ENCODE results near the gene GRK6.
A peak's percentile ranks its signal among the peaks of the same experiment; 100 is the strongest.

Gene GRK6

DNA sequence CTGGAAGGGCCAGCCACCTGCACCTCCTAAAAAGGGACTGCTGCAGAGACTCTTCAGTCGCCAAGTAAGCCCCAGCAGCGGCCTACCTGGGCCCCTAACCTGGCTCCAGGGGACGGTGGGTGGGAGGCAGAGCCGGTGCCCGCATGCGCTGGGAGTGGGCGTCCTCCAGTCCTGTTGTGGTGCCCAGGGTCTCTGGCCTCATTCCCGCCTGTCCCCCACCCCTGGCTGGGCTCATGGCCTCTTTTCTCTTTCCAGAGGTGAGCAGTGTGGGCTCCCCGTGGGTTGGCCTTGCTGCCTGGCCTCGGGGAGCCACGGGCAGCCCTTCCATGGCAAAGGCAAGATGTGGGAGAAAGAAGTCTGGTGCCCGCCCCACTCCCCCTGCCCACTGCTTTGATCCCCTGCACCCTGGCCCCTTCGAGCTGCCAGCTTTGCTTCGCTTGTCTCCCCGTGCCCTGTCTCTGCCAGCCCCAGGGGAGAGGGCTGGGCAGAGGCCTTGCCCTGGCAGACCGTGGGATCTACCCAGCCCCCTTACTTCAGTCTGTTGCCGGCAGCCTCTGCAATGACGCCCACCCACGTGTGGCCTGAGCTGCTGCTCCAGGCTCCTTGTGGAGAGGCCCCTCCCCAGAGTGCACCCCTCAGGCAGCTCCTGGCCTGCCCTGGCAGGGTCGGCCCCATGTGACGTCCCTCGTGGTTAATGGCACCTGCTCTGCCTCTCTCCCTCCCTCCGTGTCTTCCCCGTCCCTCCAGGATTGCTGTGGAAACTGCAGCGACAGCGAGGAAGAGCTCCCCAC, 14.7 kb downstream of the GRK6 start:
- no peak for DNase-seq

- no peak for DNase-seq
Observed at GRCh38 chr5:177442066-177442826, 15.8 kb downstream of the GRK6 start.

DNA sequence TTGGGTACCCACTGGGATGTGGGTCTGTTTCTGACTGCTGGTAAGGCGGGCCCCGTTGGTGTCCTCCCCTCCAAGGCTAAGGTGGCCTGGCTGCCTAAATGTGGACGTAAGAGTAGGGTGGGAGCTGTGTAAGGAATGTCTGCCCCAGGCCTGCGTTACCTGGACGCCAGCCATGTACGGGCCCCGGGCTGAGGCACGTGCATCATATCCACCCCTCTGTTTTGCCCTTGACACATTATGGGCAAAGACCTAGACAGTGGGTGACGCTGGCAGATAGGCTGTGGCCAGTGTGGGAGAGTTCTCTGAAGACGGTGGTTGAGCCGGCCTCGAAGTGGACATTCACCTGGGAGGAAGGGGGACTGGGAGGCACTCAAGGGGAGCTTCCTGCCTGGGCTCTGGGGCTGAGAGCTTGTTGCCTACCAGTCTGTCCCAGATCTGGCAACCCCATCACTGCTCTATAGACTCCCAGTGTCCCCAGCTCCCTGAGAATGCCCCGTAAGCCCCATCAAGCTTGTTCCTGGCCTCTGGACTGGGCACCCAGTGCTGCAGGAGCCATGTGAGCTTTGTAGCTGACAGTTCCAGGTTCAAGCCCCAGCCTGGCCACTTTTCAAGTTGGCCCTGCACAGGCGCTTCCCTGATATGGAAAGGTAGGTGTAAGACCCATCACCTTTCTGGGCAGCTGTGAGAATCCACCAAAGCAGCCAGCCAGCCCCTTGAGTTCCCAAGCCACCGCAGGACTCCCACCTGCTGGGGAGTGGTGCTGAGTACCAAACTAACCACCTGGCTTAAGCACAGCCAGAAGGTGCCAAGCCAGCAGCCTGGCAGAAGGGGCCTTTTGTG, 16.9 kb downstream of the GRK6 start:
- no peak for DNase-seq

DNA sequence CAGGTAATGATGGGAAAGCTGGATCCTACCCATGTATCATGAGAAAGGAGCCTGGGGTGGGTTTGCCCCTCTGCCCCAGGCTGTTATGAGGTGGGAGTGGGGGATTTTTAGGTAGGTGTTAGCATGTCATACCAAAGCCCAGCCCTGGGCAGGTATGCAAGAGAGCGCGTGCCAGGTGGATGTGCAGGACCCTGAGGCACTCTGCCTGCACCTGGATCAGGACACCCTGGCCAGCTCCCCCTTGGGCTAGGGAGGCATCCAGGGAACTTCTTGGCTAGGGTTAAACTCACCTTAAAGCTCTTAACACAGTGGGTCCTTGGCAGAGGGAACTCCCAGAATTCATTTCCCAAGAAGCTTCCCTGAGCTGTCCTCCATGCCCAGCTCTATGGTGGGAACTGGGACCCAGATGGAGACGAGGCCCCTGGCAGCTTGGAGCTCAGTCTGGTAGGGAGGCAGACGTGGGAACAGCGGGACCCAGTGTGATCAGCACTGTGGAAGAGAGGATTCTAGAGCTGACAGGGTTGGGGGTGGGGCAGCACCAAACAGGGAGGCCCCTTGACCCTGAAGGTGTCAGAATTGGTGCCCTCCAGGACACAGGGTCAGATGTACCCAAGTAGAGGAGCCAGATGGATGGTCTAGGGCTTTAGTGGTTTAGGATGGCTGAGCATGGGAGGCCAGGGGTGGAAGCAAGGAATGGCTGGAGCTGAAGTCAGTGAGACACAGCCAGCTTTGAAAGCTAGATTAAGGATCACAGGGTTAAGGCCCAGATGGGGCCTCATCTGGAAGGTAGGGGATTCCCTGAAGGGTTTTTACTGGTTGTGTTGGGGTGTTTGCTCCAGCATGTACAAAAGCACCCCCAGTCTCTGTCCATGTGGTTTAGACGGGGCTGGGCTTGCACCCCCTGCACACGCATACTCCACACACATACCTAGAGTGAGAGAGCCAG, 17.9 kb downstream of the GRK6 start:
- no peak for DNase-seq

DNA sequence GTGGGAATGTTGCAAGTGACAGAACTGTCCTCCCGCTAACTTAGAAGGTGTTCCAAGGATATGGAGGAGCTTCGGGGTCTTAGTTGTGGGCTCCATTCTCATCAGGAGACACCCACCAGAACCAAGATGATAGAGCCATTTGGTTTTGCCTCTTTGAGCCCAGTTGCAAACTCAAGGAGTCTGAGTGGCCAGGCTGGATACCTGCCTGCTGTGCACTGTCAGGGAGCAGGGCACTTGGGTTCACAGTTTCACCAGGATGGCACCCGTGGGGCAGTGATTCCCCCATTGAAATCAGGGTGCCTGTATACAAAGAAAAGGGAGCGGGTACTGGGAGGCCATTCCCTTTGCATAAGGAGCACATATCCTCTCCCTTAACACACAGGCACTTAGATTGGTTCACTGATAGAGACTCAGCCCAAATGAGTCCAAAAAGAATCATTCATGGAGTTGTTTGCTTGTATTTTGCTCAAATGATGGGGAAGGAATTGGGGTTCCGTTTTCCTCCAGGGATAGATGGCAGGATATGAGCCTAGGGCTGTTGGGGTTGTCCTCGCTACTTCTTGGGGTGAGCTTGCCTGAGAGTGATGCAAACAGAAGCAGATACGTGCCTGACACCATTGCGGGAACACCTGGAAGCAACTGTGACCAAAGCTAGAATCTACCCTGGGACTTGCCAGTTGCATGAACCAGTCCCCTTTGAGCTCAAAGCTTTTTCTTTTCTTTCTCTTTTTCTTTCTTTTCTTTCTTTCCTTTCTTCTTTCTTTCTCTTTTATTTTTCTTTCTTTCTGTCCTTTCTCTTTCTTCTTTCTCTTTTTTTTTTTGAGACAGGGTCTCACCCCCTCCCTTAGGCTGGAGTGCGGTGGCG, 18.8 kb downstream of the GRK6 start:
- DNase-seq, result no peak

- no peak for DNase-seq
Observed at GRCh38 chr5:177445917-177446199, 19.4 kb downstream of the GRK6 start.

DNA sequence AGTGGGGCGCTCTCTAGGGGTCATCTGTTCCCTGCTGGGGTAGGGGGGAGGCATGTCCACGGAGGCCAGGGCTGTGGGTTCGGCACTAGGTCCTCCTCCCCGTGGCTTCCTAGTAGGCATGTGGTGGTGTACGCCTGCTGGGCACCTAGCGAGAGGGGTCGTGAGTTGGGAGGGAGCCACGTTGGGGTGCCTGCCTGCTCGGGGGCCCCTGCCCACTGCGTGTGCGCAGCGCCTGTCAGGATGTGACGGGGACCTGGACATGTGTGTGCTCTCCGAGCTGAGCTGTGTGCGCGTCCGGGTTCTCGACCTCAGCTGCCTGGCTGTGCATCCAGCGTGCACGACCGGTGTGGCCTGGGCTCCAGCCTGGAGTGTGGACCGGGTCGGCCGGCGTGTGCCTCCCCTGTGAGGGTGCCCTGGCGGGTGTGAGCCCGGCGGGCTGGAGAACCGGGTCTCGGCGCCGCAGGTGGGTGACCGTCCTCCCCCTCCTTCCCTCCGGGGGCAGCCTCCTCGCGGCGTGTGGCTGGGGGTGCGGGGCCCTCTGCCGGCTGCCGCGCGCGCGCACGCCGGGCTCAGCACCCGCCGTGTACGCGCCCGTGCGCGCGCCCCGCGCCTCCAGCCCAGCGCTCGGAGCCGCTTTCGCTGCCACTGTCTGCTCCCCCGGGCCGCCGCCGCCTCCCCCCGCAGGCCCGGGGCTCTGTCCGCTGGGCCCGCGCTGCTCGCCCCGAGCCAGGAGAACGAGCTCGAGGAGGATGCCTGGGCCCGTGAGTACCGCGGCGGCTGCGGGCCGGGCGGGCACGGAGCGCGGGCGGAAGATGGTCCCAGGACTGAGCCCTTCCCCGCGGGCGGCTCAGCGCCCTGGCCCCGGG, 20.0 kb downstream of the GRK6 start, which contains the start of gene PRR7:
PRR7 (plus strand) TSS at position 615 of the 866 bp plus-strand sequence. CDS start 8,254 bp downstream, outside the sequence.
- no peak for DNase-seq

GRCh38 chr5:177447066-177447610, 20.7 kb downstream of the GRK6 start:
- no peak for DNase-seq

DNA sequence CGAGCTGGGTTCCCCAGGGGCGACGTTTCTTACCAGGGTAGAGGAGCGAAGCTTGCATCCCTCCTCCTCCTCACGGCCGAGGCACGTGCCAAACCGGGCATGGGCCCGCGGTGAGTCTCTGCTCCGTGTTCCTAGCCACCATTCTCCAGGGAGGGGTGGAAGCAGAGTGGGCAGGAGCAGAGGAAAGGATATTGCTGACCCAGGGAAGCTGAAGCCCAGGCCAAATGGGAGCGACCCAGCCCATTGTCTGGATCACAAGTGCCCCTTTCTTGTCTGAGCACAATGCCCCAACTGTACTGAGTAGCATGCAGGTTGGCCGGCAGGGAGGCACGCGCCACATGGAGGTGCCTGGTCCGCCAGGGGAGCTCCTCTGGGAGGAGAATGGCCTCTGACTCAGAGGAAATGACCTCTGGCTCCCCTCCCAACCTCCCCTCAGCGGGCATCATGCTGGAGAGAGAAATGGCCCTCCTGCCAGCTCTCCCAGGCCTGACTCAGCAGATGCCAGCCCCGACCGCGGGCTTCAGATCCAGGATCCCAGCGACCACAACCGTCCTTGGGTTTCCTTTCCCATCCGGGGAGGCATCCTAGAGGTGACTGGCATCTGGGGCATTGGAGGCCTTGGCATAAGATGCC, 21.3 kb downstream of the GRK6 start:
- DNase-seq, result no peak

DNA sequence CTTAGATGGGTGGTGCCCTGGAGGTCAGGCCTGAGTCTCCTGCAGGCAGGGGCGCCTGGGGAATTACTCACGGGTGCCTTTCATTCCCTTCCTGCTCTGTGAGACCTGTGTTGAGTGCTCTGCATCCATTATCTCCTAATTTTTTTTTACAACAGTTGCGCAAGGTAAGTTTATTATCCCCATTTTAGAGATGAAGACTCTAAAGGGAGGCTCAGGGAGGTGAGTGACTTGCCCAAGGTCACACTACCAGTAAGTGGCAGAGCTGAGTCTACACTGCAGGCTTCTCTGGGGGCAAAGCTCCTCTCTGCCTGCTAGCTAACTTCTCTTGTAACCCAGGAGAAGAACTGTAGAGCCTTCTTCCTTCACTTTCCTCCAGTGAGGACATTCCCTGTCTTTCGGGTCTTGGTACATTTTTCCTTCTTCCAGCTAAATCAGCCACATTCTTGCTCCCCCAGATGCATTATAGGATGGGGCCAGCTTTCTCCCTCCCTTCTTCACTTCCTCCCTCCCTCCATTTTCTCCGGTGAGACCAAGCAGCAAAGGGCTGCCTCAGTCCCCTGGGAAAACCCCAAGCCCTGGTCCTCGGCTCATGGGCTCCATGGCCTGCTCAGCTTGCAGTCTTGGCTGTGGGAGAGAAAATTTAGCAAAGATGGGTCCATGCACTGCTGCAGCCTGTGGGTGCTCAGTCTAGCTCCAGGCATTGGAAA, 21.9 kb downstream of the GRK6 start:
- no peak for DNase-seq

DNA sequence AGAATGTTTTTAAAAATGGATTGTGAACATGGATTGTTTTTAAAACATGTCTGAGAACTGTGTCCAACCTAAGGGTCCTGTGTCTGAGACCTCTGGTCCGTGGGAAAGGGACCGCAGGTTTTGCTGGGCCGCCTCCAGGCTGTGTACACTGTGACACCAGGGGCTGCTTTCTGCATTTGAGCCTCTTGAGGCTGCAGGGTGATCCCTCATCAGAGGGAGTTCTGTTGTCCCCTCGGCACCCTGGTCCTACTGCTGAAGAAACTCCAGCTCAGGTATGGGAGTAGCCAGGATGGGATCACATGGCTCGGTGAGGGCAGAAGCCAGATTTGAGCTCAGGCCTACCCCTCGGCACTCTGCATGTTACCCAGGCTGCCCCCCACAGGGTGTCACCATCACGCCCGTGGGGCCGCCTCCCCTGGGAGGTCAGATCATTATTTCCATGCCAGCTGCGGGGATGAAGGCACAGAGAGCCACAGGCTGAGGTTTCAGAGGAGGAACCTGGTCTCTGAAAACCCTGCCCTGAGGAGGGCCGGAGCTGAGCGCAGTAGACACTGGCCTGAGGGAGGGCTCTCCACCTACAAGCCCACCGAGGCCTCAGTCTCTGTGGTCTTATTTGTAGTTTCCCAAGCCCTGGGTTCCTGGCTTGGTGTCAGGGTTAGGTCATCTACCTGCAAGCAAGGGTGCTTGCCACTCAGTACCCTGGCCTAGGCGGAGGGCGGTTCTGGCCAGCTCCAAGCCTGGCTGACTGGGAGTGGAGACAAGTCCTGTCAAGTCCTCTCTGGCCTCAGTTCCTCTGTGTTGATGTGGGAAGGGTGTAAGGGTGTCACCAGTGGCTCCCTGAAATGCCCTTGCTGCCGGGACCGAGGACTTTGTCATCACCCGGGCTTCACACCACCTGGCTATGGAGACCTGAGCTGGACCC, 22.9 kb downstream of the GRK6 start:
- no peak for DNase-seq

DNA sequence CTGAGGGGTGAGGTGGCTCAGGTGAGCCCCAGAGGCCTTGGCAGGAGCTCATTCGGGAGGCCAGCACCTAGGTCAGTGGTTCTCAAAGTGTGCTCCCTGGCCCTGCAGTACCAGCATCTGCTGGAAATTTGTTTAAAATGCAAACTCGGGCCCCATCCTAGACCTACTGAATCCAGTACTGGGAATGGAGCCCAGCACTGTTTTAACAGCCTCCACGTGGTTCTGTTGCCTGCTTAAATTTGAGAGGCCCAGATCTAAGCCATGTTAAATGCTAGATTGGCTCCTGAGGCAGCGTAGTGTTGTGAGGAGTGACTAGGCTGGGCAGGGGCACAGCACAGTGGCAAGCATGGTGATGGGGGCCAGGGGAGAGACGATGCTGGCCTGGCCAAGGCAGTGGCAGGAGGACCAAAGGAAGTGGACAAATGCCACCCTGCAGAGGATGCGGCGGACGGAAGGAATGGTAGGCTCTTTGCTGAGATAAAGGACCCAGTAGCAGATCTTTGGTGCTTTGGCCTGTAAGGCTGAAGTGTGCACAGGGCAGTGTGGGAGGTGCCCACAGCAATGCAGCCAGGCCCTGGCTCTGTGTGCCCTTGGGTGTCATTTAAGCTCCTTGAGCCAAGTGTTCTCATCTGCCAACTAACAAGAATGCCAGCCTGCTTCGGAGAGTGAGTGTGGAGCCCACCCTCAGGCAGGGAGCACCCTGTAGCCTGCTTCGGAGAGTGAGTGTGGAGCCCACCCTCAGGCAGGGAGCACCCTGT, 24.4 kb downstream of the GRK6 start:
- DNase-seq, result no peak

DNA sequence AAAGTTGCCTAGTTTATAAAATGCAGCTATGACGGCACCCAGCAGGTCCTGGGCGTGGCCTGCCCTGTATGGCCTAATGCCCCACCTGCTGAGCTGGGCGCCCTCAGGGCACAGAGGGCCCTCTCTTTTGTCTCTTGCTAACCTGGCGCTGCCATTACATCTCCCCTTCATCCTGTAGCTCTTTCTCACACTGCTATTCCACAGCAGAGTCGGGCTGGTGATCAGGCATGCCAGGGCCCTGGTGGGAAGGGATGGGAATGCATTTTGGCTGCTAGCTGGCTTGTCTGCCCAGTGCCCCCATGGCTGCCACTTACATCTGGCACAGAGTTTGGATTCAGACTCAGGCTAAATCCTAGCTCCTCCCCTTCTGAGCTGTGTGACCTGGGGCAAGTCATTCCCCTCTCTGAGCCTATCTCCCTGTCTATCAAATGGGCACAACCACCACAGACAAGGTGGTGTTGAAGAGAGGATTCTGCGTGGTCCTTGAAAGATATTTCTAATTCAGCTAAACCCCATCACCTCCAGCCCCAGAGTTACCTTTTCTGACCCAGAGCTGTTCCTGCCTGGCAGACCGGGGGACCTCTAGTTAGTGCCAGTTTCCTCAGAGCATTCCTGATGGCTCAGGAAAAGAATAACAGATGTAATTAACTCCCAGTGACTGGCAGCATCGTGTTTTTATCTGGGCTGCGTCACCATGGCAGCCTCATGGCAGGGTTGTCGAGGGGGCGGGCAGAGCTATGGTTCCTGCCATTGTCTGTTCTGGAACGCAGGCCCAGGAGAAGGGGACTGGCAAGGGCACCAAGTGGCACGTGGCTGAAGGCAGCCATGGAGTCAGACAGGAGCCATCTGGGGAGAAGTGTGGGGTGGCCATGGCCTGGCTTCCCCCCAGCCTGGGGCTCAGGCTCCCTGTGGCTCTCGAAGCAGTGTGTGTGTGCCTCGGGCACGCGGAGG, 26.5 kb downstream of the GRK6 start:
- DNase-seq, result no peak

GRCh38 chr5:177453852-177454396, 27.4 kb downstream of the GRK6 start:
- DNase-seq, result no peak

DNA sequence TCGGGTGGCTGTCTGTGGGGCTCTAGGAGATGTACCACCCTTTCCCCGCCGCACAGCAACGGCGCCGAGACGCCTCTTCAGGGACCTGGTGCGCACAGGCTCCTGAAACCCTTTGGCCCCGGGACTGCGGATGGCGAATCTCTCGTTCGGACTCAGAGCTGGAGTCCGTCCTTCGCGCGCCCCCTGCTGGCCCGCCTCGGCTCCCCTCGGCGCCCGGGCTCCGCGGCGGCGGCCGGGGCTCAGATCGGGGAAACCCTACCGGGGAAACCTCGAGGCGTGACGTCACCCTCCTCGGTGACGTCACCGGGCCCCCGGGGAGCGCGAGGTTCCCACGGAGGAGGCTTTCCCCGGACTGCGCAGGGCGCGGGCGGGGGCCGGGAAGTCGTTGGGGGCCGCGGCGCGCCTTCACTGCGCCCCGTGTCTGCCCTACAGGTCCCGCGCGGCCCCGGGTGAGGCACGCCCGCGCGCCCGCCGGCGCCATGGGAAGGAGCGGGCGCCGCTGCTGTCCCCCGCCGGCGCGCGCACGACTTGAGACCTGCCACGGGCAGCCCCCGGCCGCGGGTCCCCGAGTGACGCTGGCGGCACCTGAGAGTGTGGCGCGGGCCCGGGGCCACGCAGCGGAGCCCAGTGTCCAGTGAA, 28.0 kb downstream of the GRK6 start:
- DNase-seq, result peak; percentile 87
